BJ (cell line): ENCODE measurements around the gene TOPBP1. TPM values are rescaled to one million over a fixed set of nuclear protein-coding genes. Genes with fewer than 3 reads are reported as not detected.

Source experiments
- CTCF ChIA-PET: fragments of 350-600 bp; formaldehyde crosslinking; extraction: SDS; loops from one replicate; lab custom pipeline; 2021; ENCODE audit warnings: antibody characterized with exemption, inconsistent platforms; lab: Yijun Ruan, JAX
- POLR2A ChIA-PET: fragments of 300-600 bp; sonication (Branson Sonifier 250); formaldehyde crosslinking; extraction: SDS; loops from one replicate; lab custom pipeline; 2021; ENCODE audit warnings: antibody characterized with exemption; lab: Charles Lee
- DNase-seq: peaks from one replicate; pipeline ENCODE4 v3.0.0-alpha.2; 2011; ENCODE audit warnings: low read depth
- H3K27me3 ChIP-seq: 2 replicates; pipeline ENCODE4 v1.6.0; 2011; ENCODE audit warnings: low read length; ENCODE audit not compliant: control insufficient read depth, insufficient read depth
- H3K36me3 ChIP-seq: 2 replicates; pipeline ENCODE4 v1.5.1; 2011; ENCODE audit warnings: low read length; ENCODE audit not compliant: control insufficient read depth, insufficient read depth
- H3K4me3 ChIP-seq: 2 replicates; pipeline ENCODE4 v1.5.1; 2011; ENCODE audit warnings: low read depth, mild to moderate bottlenecking, control low read depth, low read length
- polyA plus RNA-seq: library from polyadenylated mRNA; depleted of rRNA; stranded (reverse); fragments of >200 nt; gene quantifications from 2 replicates; pipeline ENCODE4 v1.2.3, GENCODE V29; 2011
- TF ChIP-seq, protein P1 (sequence below): IDR thresholded peaks from 2 replicates; pipeline ENCODE4 v1.5.1; 2011; ENCODE audit warnings: low read depth, mild to moderate bottlenecking, control low read depth, inconsistent platforms, low read length, moderate library complexity; ENCODE audit not compliant: insufficient read depth

TOPBP1 gene
- polyA plus RNA-seq, 1 experiment = 18.9 TPM

DNA sequence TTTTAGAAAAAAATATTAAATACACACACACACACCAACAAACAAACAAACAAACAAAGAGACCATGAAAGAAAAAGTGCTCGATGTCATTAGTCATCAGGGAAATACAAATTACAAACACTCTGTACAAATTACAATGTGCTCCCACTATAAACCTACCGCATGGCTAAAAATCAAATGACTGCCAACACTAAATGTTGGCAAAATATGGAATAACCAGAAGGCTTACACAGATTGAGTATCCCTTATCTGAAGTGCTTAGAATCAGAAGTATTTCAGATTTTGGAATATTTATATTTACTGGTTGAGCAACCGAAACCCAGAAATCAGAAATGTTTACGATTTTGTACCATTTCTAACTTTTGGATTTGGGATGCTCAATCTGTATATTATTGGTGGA is 54.8 kb downstream of the TOPBP1 start:
- Histone ChIP-seq H3K4me3 (no peak overlapping the region), H3K27me3 (no peaks in the 10 kb centered on the region), H3K36me3 (peaks cover 2% of the 10 kb centered on the region; the same call in 1 of the 2 replicates)
- TF ChIP-seq, protein P1, sequence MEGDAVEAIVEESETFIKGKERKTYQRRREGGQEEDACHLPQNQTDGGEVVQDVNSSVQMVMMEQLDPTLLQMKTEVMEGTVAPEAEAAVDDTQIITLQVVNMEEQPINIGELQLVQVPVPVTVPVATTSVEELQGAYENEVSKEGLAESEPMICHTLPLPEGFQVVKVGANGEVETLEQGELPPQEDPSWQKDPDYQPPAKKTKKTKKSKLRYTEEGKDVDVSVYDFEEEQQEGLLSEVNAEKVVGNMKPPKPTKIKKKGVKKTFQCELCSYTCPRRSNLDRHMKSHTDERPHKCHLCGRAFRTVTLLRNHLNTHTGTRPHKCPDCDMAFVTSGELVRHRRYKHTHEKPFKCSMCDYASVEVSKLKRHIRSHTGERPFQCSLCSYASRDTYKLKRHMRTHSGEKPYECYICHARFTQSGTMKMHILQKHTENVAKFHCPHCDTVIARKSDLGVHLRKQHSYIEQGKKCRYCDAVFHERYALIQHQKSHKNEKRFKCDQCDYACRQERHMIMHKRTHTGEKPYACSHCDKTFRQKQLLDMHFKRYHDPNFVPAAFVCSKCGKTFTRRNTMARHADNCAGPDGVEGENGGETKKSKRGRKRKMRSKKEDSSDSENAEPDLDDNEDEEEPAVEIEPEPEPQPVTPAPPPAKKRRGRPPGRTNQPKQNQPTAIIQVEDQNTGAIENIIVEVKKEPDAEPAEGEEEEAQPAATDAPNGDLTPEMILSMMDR = no peak
- POLR2A ChIA-PET = interaction anchor here (0.6 kb wide), 1 partner anchor 908 kb away, joined by 3 read pairs; no protein-coding TSS in a partner anchor
- CTCF ChIA-PET = interaction anchor here (0.6 kb wide), 1 partner anchor 35 kb away, joined by 3 read pairs; no protein-coding TSS in a partner anchor
- no peak for DNase-seq

DNA sequence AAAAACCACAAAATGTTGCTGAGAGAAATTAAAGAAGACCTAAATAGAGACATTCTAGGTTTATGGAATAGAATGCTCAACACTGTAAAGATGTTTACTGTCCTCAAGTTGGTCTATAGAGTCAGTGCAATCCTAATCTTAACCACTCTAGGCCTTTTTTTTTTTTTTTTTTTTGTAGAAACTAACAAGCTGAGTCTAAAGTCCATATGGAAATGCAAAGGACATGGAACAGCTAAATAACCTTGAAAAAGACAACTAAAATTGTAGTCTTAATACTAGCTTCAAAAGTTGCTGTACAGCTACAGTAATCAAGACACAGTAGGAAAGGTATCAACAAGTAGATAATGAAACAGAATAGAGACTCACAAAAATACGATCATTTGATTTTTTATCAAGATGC is 55.4 kb downstream of the TOPBP1 start:
- TF ChIP-seq, protein P1 = no peak
- Histone ChIP-seq H3K36me3 (no peaks in the 10 kb centered on the region), H3K27me3 (no peaks in the 10 kb centered on the region), H3K4me3 (no peak overlapping the region)
- CTCF ChIA-PET = interaction anchor here (0.6 kb wide), 1 partner anchor 35 kb away, joined by 3 read pairs; no protein-coding TSS in a partner anchor
- no peak for DNase-seq
- POLR2A ChIA-PET = no interaction called here

GRCh38 chr3:133600572-133601081 is 61.1 kb downstream of the TOPBP1 start:
- TF ChIP-seq, protein P1 = no peak
- no peak for DNase-seq
- CTCF ChIA-PET = interaction anchor here (1.2 kb wide), 1 partner anchor 154 kb away, joined by 3 read pairs; no protein-coding TSS in a partner anchor
- Histone ChIP-seq H3K4me3 (no peak overlapping the region), H3K36me3 (no peaks in the 10 kb centered on the region), H3K27me3 (no peaks in the 10 kb centered on the region)
- POLR2A ChIA-PET = no interaction called here

DNA sequence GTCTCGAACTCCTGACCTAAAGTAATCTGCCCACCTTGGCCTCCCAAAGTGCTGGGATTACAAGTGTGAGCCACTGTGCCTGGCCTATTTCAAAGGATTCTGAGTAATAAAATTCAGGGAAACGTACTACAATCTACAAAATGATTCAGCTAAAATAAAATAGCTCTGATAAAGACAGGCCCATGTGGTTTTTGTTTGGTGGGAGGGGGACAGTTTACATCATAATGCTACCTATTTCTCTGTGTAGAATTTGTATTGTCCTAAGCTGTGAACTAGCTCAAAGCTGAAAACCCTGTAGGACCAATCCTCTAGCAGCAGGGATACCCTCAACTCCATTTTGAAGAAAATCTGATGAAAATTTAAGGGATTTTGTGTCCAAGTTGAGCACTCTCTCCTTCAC is 62.5 kb downstream of the TOPBP1 start:
- POLR2A ChIA-PET = no interaction called here
- TF ChIP-seq, protein P1 = no peak
- CTCF ChIA-PET = no interaction called here

GRCh38 chr3:133598405-133598804 is 63.3 kb downstream of the TOPBP1 start:
- POLR2A ChIA-PET = no interaction called here
- CTCF ChIA-PET = no interaction called here
- DNase-seq = no peak
- Histone ChIP-seq H3K36me3 (no peaks in the 10 kb centered on the region), H3K4me3 (no peak overlapping the region), H3K27me3 (no peaks in the 10 kb centered on the region)
- TF ChIP-seq, protein P1 = no peak

More for the DNA sequence above, 62.5 kb downstream of the TOPBP1 start:
- no peaks in the 10 kb centered on the region for H3K36me3 ChIP-seq
- DNase-seq = no peak
- H3K4me3 ChIP-seq = no peak overlapping the region
- H3K27me3 ChIP-seq = no peaks in the 10 kb centered on the region
